ENCODE measurements around the gene KRT35.
"Not testable (repeated sequence)": the region's sequence is repeated elsewhere in the genome, so short reads cannot be mapped to it uniquely, and the experiment has no call there.

The KRT35 gene

GRCh38 chr17:41451154-41451728, 29.7 kb downstream of the KRT35 start:
- DNase-seq: no peak

- no peak for DNase-seq
Measured at GRCh38 chr17:41449008-41449407, 31.9 kb downstream of the KRT35 start.

- no peak for DNase-seq
Measured at GRCh38 chr17:41448506-41448905, 32.4 kb downstream of the KRT35 start.

- no peak for DNase-seq
Measured at GRCh38 chr17:41446806-41447205, 34.1 kb downstream of the KRT35 start.

- no peak for DNase-seq
Measured at GRCh38 chr17:41444640-41445039, 36.3 kb downstream of the KRT35 start.

- no peak for DNase-seq
Measured at GRCh38 chr17:41444186-41444585, 36.8 kb downstream of the KRT35 start.

- no peak for DNase-seq
Measured at GRCh38 chr17:41442739-41443138, 38.2 kb downstream of the KRT35 start.

GRCh38 chr17:41440531-41441033, 40.4 kb downstream of the KRT35 start, which contains the start of gene KRT38:
KRT38 (minus strand) TSS chr17:41440983; CDS start chr17:41440921, 62 bp downstream.
- DNase-seq: no peak

GRCh38 chr17:41439375-41439774, 41.6 kb downstream of the KRT35 start:
- DNase-seq: no peak

- DNase-seq: no peak
Measured at GRCh38 chr17:41437769-41438168, 43.2 kb downstream of the KRT35 start.

- no peak for DNase-seq
Measured at GRCh38 chr17:41437254-41437653, 43.7 kb downstream of the KRT35 start.

GRCh38 chr17:41434415-41434814, 46.5 kb downstream of the KRT35 start:
- DNase-seq: no peak

- no peak for DNase-seq
Measured at GRCh38 chr17:41434005-41434404, 46.9 kb downstream of the KRT35 start.

- DNase-seq: no peak
Measured at GRCh38 chr17:41433586-41433985, 47.4 kb downstream of the KRT35 start.

GRCh38 chr17:41430376-41430775, 50.6 kb downstream of the KRT35 start:
- DNase-seq: not testable (repeated sequence)

GRCh38 chr17:41429667-41430066, 51.3 kb downstream of the KRT35 start:
- DNase-seq: no peak

GRCh38 chr17:41428591-41429291, 52.2 kb downstream of the KRT35 start:
- DNase-seq: no peak
